ENCODE measurements around the gene C6orf89. TPM values are rescaled to one million over a fixed set of nuclear protein-coding genes. Genes with fewer than 3 reads are reported as not detected.

C6orf89 gene
- total and polyA plus RNA-seq, 2 of the 8 experiments (the other 6 are each of a cell fraction or from before 2014, with no cell fraction given) = 4.6 to 12.3 TPM

DNA sequence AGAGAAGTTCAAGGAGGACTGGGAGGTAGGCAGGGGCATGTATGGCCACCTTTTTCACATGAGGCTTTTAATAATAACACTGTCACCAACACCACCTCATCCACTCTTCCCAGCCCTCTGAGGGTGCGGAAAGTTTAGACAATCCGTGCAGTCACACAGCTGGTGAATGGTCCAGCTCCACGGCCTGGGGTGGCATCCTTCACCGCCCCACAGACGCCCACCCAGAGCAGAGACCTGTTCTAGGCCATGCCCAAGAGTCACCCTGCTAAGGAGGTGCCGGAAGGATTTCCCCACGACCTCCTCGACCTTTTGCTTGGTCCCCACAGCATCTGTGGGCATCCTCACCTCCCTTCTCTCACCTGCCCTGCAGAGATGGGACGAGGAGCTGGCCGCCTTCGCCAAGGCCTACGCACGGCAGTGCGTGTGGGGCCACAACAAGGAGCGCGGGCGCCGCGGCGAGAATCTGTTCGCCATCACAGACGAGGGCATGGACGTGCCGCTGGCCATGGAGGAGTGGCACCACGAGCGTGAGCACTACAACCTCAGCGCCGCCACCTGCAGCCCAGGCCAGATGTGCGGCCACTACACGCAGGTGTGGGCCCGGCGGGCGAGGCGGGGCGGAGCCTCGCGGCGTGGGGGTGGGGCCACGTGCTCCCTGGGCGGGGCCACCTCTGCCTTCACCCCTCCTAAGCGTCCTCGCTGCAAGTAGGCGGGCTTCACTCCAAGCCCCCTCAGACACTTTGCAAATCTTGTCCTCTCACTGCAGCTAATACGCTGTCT lies 73.2 kb downstream of the C6orf89 start:
- Histone ChIP-seq H3K36me3 (ENCODE audit: control insufficient read depth in 2 of 4, insufficient read depth in 4 of 4, low read length in 3 of 4) (no peaks in the 10 kb centered on the region), H2AK5ac (ENCODE audit: low read depth, low read length) (no peak overlapping the region), H3K79me1 (ENCODE audit: low read depth, low read length) (no peaks in the 10 kb centered on the region), H4K91ac (replicated peaks; ENCODE audit: insufficient read length, low read length) (no peak overlapping the region), H2BK15ac (ENCODE audit: low read length) (no peak overlapping the region), H3K4me3 (ENCODE audit: extremely low read depth in 1 of 4, insufficient read depth in 2 of 4, low read depth in 3 of 4, low read length in 4 of 4) (no peak overlapping the region), H3K14ac (ENCODE audit: insufficient read length) (no peak overlapping the region), H3K23ac (ENCODE audit: insufficient read length) (no peak overlapping the region), H2BK120ac (replicated peaks; ENCODE audit: low read depth, low read length) (no peak overlapping the region), H2BK20ac (ENCODE audit: low read length) (no peak overlapping the region), H4K5ac (ENCODE audit: insufficient read length, low read depth, low read length) (no peak overlapping the region), H4K8ac (ENCODE audit: extremely low read depth, insufficient read depth, low read length) (peak overlapping the region; percentile 64; the same call in 1 of the 2 replicates), H3K4me2 (ENCODE audit: insufficient read depth in 1 of 2, low read depth in 2 of 2, low read length in 2 of 2) (no peak overlapping the region), H3K23me2 (ENCODE audit: low read depth, low read length) (no peaks in the 10 kb centered on the region), H3K9ac (replicated peaks in 1 of 4; ENCODE audit: extremely low read depth in 1 of 4, low read depth in 3 of 4, low read length in 3 of 4) (no peak overlapping the region), H2BK5ac (ENCODE audit: low read depth, low read length) (no peak overlapping the region; the same call in 1 of the 2 replicates), H3K27me3 (replicated peaks in 1 of 4; ENCODE audit: control insufficient read depth in 3 of 4, extremely low read depth in 1 of 4, insufficient read depth in 3 of 4, low read length in 3 of 4) (no peaks in the 10 kb centered on the region), H3K18ac (ENCODE audit: extremely low read depth, low read length) (no peak overlapping the region), H3K56ac (replicated peaks; ENCODE audit: insufficient read length, low read depth, low read length) (no peak overlapping the region), H3K4ac (replicated peaks; ENCODE audit: insufficient read length, low read depth, low read length) (no peak overlapping the region), H3K79me2 (ENCODE audit: control insufficient read depth in 1 of 2, insufficient read depth in 2 of 2, low read length in 2 of 2) (no peaks in the 10 kb centered on the region), H3K4me1 (replicated peaks in 1 of 4; ENCODE audit: control insufficient read depth in 3 of 4, insufficient read depth in 4 of 4, low read length in 3 of 4) (peaks cover 0 to 8% (median 5%) of the 10 kb centered on the region in 4 experiments; a peak in 5 of 7 replicates), H4K20me1 (replicated peaks in 1 of 2; ENCODE audit: control insufficient read depth in 1 of 2, insufficient read depth in 2 of 2, low read length in 2 of 2) (peaks cover 0 to 2% of the 10 kb centered on the region in 2 experiments), H3K9me3 (ENCODE audit: insufficient read depth in 2 of 2, low read depth in 1 of 2, low read length in 1 of 2) (no peaks in the 10 kb centered on the region), H2BK12ac (ENCODE audit: low read depth, low read length) (0 out of 2 replicates have a peak overlapping the region, but pooled peaks have one; percentile 27), H3K27ac (ENCODE audit: low read depth, low read length) (no peak overlapping the region), H2AFZ (ENCODE audit: low read length) (peak overlapping the region; percentile 26; the same call in 1 of the 2 replicates)
- WGBS, 2 experiments (ENCODE audit: extremely low coverage in 1 of 2, insufficient coverage in 1 of 2, insufficient read length in 1 of 2, insufficient replicate concordance in 2 of 2, low coverage in 1 of 2, low lambda C conversion rate in 2 of 2, missing lambda C conversion rate in 1 of 2) = 79% methylated on average over 38 of the region's 44 CpGs; no CpG with 5 or more reads in 1 of the 2 experiments
- ChIA-PET CTCF (ENCODE audit: partially characterized antibody) (interaction anchor here (0.6 to 1.8 kb wide), 6 partner anchors 44 to 249 kb away, joined by 3 to 4 read pairs (median 3); no protein-coding TSS in a partner anchor), POLR2A (ENCODE audit: partially characterized antibody) (interaction anchor here (1.3 kb wide), 1 partner anchor 299 kb away, joined by 3 read pairs; the partner anchor contains the start of genes TBC1D22B and TMEM217)
- TF ChIP-seq RAD21 (IDR thresholded peaks at IDR 0.05 in 1 of 2, conservative IDR thresholded peaks at IDR 0.05 in 1 of 2; ENCODE audit: low read depth in 2 of 2, low read length in 2 of 2) (peak; percentile 28 to 46), POLR2A (IDR thresholded peaks at IDR 0.05; ENCODE audit: control extremely low read depth in 1 of 2, low read depth in 2 of 2, low read length in 2 of 2) (no peak), HDAC2 (IDR thresholded peaks at IDR 0.05; ENCODE audit: borderline replicate concordance in 1 of 2, low read depth in 2 of 2, low read length in 2 of 2) (no peak)
- TF ChIP-seq, protein P1, sequence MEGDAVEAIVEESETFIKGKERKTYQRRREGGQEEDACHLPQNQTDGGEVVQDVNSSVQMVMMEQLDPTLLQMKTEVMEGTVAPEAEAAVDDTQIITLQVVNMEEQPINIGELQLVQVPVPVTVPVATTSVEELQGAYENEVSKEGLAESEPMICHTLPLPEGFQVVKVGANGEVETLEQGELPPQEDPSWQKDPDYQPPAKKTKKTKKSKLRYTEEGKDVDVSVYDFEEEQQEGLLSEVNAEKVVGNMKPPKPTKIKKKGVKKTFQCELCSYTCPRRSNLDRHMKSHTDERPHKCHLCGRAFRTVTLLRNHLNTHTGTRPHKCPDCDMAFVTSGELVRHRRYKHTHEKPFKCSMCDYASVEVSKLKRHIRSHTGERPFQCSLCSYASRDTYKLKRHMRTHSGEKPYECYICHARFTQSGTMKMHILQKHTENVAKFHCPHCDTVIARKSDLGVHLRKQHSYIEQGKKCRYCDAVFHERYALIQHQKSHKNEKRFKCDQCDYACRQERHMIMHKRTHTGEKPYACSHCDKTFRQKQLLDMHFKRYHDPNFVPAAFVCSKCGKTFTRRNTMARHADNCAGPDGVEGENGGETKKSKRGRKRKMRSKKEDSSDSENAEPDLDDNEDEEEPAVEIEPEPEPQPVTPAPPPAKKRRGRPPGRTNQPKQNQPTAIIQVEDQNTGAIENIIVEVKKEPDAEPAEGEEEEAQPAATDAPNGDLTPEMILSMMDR (IDR thresholded peaks at IDR 0.05; ENCODE audit: control extremely low read depth in 1 of 3, insufficient read depth in 1 of 3, low read depth in 1 of 3, low read length in 3 of 3) = peak in 2 of 3 experiments; percentile 41 to 47; a peak in 3 of 4 replicates
- TF ChIP-seq, protein P2, sequence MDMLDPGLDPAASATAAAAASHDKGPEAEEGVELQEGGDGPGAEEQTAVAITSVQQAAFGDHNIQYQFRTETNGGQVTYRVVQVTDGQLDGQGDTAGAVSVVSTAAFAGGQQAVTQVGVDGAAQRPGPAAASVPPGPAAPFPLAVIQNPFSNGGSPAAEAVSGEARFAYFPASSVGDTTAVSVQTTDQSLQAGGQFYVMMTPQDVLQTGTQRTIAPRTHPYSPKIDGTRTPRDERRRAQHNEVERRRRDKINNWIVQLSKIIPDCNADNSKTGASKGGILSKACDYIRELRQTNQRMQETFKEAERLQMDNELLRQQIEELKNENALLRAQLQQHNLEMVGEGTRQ (IDR thresholded peaks at IDR 0.05; ENCODE audit: low read length) = 0 out of 2 replicates have a peak, but pooled peaks have one; percentile 51
- TF ChIP-seq, protein P3, sequence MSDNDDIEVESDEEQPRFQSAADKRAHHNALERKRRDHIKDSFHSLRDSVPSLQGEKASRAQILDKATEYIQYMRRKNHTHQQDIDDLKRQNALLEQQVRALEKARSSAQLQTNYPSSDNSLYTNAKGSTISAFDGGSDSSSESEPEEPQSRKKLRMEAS (IDR thresholded peaks at IDR 0.05) = peak; percentile 37; the same call in 1 of the 2 replicates
- FAIRE-seq = no peak
- peak in 1 of 2 experiments; percentile 87 for DNase-seq (ENCODE audit: low read depth in 1 of 2, low spot score in 2 of 2)
